ENCODE results near the gene CSTB. TPM values are rescaled to one million over a fixed set of nuclear protein-coding genes. Genes with fewer than 3 reads are reported as not detected.

The CSTB gene
- total RNA-seq, 1 donor from 2014 or later = 32.7 TPM

DNA sequence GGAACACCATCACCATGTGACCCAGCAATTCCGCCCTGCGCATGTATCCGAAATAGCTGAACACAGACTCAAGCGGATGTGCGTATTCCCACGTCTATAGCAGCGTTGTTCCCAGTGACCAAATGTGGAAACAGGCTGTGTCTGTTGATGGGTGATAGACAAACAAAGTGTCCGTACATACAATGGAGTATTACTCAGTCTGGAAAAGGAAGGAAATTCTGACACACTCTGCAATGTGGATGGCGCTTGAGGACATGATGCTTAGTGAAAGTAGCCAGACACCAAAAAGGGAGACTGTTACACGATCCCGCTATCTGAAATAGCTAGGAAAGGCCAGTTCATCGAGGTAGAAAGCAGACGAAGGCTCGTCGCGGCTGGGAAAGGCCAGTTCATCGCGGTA is 31.4 kb downstream of the CSTB start:
- Mint-ChIP-seq H3K27me3 (ENCODE audit: unreplicated experiment) (no peaks in the 10 kb centered on the region), H3K4me1 (ENCODE audit: low read depth, unreplicated experiment) (peaks cover 5% of the 10 kb centered on the region), H3K9me3 (ENCODE audit: unreplicated experiment) (peaks cover 5% of the 10 kb centered on the region), H3K4me3 (ENCODE audit: unreplicated experiment) (no peak overlapping the region), H3K36me3 (ENCODE audit: unreplicated experiment) (no peaks in the 10 kb centered on the region), H3K27ac (ENCODE audit: unreplicated experiment) (no peak overlapping the region)
- no peak for DNase-seq
- TF ChIP-seq CTCF (IDR thresholded peaks at IDR 0.05; ENCODE audit: partially characterized antibody, unreplicated experiment) = no peak

DNA sequence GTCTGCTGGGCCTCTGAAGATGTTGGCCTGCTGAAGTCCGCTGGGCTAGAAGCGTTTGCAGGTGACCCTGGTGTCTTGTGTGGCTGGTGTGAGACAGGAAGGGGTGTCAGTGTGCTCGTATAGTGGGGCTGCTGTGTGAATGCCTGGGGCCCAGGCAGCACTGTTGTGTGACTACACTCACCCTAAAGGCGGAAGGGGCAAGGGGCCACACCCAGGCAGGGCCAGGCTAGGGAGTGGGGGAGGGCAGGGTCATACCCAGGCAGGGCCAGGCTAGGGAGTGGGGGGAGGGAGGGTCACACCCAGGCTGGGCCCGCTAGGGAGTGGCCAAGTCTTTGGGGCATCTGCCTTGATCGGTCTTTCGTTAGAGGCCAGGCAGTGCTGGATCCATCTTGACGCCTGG is 32.2 kb downstream of the CSTB start:
- Mint-ChIP-seq H3K36me3 (ENCODE audit: unreplicated experiment) (no peaks in the 10 kb centered on the region), H3K4me3 (ENCODE audit: unreplicated experiment) (no peak overlapping the region), H3K9me3 (ENCODE audit: unreplicated experiment) (peaks cover 8% of the 10 kb centered on the region), H3K27ac (ENCODE audit: unreplicated experiment) (no peak overlapping the region), H3K4me1 (ENCODE audit: low read depth, unreplicated experiment) (peaks cover 5% of the 10 kb centered on the region), H3K27me3 (ENCODE audit: unreplicated experiment) (peaks cover 1% of the 10 kb centered on the region)
- DNase-seq = no peak
- no peak for TF ChIP-seq CTCF (IDR thresholded peaks at IDR 0.05; ENCODE audit: partially characterized antibody, unreplicated experiment)

DNA sequence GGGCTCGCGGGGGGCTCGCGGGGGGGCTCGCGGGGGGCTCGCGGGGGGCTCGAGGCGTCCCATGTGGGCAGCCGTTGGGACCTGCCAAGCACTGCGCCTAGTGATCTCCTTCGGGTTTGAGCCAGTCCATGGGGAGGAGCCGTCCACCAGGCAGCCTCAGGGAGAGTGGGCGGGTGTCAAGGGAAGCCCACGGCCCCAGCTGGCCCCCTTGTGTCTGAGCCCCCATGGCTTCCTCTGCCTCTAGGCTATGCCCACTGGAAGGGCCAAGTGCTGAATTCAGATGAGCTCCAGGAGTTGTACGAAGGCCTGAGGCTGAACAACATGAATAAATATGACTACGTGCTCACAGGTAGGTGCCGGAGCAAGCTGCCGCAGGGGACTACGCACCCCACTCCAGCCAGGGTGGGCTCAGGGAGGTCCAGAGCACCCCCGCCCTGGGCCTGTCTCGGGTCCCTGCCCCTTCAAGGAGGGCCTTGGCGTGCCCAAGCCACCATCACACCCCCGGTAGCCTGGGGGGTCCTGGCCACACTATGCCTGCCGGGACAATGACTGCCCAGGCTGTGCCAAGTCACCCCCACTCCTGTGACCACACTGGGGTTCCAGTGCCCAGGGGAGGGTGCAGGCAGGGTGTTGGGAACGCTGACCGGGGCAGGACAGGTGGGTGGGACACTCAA is 34.5 kb downstream of the CSTB start:
- H3K36me3 Mint-ChIP-seq (ENCODE audit: unreplicated experiment) = no peaks in the 10 kb centered on the region
- peaks cover 5% of the 10 kb centered on the region for H3K4me1 Mint-ChIP-seq (ENCODE audit: low read depth, unreplicated experiment)
- TF ChIP-seq CTCF (IDR thresholded peaks at IDR 0.05; ENCODE audit: partially characterized antibody, unreplicated experiment) = no peak
- H3K9me3 Mint-ChIP-seq (ENCODE audit: unreplicated experiment) = peaks cover 7% of the 10 kb centered on the region
- DNase-seq = no peak
- peaks cover 1% of the 10 kb centered on the region for H3K27me3 Mint-ChIP-seq (ENCODE audit: unreplicated experiment)
- H3K4me3 Mint-ChIP-seq (ENCODE audit: unreplicated experiment) = no peak overlapping the region
- no peak overlapping the region for H3K27ac Mint-ChIP-seq (ENCODE audit: unreplicated experiment)

DNA sequence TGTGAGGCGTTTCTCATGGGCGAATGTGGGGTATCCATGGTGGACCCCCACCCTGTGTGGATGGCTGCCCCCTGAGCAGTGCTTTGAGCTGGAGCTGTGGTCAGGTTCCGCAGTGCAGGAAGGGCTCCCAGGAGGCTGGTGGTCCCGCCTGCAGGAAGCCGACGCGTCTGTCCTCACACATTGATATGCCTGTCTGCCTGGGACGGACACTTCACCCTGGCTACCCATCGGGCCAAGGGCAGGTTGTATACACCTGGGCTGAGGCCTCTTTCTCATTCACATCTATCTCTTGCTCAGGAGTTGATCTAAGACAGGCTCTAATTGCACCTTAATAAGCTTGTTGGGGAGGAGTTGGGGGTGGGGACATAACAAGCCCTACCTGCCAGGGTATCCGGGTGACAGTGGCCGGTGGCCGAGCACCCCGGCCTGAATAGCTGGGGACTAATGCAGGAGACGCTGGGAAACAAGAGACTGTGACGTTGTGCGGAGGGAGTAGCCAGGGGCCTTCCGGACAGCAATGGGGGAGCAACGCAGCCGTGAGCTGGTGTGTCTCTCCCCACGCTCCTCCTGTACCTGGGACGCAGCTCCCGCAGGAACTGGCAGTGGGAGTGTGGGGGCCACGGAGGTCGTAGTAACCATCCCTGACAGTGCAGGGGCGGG is 35.5 kb downstream of the CSTB start:
- TF ChIP-seq CTCF (IDR thresholded peaks at IDR 0.05; ENCODE audit: partially characterized antibody, unreplicated experiment) = no peak
- peaks cover 5% of the 10 kb centered on the region for H3K4me1 Mint-ChIP-seq (ENCODE audit: low read depth, unreplicated experiment)
- H3K4me3 Mint-ChIP-seq (ENCODE audit: unreplicated experiment) = no peak overlapping the region
- peak overlapping the region; percentile 57 for H3K27ac Mint-ChIP-seq (ENCODE audit: unreplicated experiment)
- peak; percentile 55 for DNase-seq
- peaks cover 7% of the 10 kb centered on the region for H3K9me3 Mint-ChIP-seq (ENCODE audit: unreplicated experiment)
- peaks cover 1% of the 10 kb centered on the region for H3K27me3 Mint-ChIP-seq (ENCODE audit: unreplicated experiment)
- H3K36me3 Mint-ChIP-seq (ENCODE audit: unreplicated experiment) = no peaks in the 10 kb centered on the region
